NCI-H1694 treated with DMSO at 0.1 percent for 48 hours (cell line): ENCODE data around the gene CDS2.

Source experiments
- DNase-seq: peaks from one replicate; lab custom pipeline; 2025; lab: John Stamatoyannopoulos, UW

Gene CDS2

DNA sequence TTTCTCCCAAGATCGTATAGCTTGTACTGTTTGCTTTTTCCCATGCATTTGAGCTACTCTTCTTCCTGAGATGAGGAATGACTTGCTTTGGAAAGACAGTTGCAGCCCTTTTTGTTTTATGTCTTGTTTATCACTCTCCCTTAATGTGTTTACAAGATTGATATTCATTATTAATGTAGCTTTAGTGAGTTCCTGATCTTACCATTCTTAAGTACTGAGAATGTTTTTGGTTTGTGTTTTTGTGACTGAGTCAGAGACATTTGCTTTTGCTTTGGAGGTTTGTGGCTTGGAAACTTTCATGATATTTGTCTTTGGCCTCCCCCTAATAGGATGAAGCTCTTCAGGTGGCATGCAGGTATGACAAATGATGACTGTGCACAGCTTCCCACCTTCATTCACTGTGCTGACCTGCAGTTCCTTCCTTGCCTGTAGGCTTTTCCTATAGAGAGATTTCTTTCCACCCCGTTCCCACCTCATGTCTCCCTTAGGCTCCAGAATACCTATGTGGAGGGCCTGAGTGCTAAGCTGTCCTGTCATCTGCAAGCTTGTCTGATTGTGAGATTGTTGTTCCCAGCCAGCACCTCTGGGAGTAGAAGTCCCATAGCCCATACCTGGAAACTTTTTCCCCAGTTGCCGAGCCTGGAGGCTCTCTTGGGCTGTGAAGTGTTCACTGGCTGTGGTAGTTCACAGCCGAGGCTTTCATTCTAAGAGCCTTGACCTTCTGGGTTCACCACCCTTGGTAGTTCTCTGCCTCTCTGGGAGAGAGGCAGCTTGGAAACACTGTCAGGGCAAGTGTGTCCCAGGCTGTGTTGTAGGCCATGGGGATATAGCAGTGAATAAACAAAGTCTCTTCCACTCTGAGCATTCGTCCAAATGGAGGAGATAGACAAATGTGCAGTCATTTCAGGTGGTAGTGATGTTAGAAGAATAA is 27.1 kb downstream of the CDS2 start:
- DNase-seq, result no peak

DNA sequence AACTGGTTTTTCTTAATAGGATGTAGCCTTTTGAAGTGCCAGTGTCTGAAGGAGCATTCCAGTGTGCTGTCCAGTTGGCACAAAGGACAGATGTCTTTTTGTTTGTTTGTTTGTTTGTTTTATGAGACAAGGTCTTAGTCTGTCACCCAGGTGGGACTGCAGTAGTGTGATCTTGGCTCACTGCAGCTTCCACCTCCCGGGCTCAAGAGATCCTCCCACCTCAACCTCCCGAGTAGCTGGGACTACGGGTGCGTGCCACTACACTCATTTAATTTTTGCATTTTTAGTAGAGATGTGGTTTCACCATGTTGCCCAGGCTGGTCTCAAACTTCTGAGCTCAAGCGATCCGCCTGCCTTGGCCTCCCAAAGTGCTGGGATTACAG is 27.7 kb downstream of the CDS2 start:
- no peak for DNase-seq

DNA sequence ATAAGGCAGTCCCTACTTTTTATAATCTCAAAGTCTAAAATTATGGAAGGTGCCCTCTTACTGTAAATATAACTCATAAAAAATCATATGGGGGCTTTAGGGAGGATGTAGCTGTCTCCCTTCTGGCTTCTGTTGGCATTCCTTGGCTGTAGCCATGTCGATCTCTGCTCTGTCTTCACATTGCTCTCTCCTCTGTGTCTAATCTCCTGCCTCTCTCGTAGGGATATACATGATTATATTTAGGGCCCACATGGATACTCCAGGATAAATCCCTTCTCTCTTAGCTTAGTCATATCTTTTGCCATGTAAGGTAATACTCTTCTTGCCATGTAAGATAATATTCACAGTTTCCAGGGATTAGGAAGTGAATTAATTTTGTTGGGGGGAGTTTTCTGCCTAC is 28.6 kb downstream of the CDS2 start:
- no peak for DNase-seq

DNA sequence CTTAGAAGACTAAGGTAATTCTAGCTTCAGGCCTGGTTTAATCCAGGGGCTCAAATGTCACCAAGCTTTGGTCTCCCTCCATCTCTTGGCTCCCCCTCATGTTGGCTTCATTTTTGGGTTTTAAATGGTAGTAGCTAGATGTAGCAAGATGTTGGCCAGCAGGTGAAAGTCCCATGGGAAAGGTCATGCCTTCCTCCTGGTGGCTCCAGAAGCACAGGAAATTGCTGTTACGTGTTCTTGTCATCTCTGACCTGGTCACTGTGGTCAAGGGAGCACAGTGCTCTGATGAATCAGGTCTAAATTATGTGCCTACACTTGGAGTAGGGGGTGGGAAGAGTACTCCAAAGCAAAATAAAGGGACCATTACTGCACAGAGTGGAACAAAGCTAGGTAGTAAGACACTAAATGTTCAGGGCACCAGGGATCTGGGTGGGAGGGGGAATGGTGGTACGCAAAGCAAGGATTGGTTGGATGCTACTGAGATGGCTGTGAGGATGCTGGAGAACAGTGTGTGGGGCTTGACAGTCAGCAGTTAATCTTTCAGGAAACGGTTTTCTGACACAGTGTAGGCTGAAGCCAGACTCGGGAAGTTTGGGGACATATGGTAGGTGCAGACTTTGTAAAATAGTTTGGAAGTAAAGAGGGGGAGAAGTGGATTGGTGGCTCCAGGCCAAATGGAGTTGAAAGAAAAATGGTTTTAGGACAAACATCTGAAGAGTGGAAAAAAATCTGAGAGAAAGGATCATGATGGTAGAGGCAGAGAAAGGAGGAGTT is 30.1 kb downstream of the CDS2 start:
- DNase-seq, result no peak

DNA sequence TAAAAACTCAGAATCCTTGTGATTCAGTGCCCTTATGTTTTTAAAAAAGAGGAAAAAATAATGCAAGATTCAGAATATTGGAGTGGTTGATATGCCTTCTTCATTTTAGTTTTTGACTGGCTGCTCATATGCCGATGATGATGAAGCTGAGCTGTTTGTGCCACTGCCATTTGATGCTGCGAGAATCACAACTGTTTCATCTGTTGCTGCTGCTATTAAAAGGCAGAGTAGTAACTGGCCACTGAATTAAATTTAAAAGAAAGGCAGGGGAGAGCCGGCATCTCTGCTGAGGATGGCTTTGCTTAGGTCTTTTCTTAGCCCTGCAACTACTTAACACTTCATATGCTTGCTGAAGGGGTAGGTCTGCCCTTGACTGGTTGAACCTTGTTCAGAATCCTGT is 33.1 kb downstream of the CDS2 start:
- DNase-seq, result no peak

DNA sequence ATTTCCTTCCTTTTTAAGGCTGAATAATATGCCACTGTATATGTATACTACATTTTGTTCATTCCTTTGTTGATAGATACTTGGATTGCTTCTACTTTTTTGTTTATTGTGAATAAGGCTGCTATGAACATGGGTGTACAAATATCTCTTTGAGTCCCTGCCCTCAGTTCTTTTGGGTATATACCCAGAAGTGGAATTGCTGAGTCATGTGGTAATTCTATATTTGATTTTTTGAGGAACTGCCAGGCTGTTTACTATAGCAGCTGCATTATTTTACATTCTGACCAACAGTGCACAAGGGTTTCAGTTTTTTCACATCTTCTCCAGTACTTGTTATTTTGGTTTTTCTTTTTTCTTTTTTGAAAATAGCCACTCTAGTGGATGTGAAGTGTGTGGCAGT is 34.1 kb downstream of the CDS2 start:
- DNase-seq, result no peak

DNA sequence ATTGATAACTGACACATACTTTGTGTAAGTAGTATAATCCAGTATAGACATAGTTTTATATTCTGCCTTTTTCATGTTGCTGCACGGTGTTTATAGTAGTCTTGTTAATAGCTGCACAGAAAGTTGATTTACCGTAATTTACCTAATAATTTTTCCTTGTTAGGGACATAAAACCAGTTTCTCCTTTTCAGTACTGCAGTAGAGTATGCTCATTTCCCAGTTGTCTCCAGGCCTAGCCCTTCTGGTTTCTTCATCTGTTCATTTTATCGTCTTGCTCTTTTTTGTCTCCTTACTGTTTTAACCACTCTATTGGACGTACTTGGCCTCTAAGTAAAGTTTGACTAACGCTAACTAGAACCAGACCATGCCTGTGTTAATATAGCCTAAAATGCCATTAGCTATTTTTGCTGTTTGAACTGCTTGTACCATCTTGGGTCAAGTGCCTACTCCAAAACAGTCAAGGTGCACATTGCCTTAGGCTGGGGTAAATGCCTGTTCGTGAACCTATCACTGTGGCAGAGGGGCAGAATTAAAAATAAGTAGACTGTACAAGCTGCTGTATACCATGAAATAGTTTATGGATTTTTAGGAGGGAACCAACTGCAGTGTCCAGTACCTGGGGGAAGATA is 34.8 kb downstream of the CDS2 start:
- no peak for DNase-seq

DNA sequence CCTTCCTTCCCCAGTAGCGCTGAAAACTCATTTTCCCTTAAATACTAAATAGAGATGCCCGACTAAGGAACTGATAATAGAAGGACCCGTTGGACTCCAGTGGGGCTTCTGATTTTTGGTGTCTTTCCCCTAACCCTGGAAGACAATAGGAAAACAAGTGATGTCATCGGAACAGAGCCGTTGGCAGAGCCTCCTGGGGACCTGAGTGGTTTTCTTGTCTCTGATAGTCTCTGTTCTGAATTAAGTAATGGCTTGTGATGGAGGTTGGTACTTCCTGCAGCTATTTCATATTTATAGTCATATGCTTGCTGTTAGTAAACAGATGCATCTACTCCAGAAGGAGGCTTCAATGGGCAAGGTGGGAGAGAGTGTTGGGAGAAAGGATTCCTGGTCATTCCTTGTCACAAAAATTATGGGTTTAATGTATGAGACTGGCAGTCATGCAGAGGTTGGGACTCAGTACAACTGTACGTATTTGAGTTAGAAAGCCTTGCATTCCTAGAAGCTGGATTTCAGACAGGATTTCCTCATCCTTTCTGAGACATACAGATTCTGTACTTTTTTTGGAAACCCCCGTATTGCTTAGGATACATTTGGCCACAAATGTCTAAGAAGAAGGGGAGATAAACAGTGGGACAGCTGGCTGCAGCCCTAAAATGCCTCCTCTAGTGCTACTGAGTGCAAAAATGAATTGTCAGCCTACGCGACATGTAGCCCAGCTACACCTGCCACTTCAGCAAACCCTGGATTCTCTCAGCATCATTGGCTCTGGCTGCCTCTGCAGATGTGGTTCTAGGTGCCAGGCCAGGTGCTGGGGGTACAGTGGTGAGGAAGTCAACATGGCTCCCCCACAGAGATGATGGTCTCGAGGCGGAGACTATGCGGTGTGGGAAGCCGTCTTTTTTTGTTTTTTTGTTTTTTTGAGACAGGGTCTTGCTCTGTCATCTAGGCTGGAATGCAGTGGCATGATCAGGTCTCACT is 38.1 kb downstream of the CDS2 start:
- DNase-seq, result no peak

DNA sequence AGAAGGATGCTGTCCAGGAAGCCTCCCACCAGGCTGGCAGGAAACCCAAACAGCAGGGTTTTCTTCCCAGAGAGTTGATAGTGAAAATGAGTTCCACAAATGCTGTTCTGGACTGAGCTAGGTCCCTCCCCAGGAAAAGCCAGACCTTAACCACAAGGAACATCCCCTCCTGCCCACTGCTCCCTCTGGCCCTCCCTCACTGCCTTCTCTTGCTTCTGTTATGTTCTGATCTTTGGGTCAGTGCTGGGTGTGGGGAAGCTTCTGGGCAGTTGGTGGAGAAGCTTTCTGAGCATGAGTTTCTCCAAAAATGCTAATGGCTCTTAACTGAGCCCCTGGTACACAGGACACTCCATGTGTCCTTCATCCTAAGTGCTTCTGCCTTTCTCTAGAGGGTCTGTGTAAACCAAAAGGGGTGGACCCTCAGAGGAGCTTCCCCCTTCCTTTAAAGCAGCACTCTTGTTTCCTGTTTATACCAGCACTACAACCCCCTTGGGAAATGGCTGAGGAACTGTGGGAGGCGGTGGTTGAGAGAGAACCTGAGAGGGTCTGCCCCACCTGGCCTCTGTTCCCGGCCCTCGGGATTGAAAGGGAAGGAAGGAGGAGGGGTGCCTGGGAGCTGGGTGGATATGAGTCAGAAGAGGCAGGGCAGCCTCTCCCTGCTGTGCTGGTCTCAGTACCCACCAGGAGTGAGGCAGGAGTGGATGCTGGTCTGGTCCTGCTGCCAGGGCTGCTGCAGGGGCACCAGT is 42.0 kb downstream of the CDS2 start:
- DNase-seq, result no peak

DNA sequence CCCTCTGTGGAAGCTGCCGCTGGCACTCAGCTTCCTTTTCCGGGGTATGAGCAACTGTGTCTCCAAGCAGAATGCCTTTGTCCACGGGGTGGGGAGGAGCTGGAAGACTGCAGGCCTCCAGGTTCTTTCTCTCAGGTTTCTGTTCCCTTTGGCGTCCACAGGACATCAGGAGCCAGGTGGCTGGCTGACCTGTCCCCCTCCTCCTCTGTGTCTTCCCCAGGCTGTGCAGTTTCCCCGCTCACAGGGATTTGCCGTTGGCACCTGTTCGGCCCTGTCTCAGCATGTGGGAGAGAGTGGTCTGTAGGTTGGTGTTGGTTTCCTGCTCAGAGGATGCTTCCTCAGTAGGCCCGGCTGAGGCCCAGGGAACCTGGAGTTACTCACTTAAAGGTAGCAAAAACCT is 43.5 kb downstream of the CDS2 start:
- no peak for DNase-seq

DNA sequence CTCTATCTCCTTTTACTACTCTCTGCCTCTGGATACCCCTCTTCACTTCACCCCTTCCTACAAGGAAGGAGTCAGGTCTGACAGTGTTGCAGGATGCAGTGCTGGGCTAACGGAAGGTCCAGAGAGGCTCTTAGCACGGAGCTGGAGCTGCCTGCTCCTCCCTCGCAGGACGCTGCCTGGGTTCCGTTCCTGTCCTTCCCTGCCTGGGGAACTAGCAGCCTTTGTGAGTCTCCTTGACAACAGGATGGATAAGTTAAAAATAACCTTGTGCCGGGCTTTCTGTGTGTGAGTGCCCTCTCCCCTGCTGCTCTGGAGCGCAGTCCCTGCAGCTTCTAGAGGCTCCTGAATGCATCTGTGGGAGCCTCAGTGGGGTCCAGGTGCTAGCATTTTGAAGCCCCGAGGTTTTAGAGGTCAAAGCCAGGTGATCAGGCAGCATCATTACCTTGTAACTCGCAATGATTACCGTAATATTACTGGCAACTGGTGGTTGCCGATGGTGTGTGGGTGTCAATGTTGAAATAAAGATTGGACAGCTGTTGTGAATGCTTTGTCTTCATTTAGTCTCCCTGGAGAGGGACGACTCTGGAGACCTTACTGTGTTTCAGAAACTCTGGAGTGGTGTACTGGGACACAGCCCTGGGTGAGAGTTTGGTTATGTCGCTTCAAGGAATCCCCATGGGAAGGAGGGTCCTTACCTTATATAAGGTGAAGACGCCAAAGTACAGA is 44.4 kb downstream of the CDS2 start:
- DNase-seq, result peak; percentile 7

DNA sequence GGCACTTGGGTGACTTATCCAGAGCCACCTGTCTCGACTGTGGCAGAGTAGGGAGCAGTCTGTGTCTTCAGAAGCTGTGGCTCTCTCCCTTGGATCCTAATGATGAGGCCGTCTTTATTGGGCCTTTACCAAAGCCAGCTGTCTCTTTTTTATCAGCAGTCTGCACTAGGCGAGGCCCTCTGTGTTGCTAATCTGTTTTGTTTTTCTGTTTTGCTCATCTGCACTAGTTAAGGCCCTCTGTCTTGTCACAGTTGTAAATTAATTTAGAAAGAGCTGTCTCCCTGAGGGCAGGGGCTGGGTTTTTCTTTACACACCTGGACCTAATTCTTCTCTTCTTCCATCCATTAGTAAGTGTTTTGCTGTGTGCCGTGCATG is 45.0 kb downstream of the CDS2 start:
- DNase-seq, result peak; percentile 54

DNA sequence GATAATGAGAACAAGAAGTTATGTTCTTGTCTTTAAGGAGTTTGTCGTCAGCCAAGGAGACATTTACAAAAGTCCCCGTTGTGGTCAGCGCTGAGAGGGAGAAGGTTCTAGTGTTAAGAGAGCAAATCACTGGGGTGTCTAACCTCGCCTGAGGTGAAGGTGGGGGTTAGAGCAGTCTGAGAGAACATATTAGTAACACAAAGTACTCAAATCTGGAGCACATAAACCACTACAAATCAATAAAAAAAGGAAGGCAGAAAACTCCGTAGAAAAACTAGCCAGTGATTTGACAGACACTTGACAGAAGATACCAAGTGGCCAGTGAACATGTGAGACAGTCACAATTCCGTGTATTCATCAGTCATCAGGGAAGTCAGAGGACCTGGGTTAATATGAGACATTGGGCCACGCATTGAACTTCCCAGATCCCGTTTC is 45.4 kb downstream of the CDS2 start:
- no peak for DNase-seq

DNA sequence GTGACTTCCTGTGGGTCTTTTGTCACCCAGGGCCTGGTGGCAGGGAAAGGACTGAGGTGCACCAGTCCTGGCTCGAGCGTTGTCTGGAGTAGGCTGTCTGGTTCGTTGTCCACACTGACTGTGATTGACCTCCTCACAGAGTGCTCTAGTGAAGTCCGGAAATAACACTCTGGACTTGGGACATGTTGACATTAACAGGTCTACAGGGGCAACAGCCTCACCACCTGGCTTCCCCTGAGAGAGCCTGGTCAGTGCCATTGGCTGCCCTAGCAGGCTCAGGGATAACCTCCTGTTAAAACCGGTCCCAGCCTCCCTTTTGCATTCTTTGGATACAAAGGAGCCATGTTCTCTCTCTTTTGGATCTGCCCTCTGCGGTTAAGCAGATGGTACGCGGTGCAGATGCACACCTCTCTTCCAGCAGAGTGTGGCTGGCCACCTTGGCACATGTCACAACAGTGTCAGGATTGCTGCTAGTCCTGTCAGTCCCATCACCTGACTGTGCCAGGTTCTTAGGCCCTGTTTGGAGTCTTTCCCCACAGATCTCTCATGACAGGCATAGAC is 46.2 kb downstream of the CDS2 start:
- peak; percentile 8 for DNase-seq

DNA sequence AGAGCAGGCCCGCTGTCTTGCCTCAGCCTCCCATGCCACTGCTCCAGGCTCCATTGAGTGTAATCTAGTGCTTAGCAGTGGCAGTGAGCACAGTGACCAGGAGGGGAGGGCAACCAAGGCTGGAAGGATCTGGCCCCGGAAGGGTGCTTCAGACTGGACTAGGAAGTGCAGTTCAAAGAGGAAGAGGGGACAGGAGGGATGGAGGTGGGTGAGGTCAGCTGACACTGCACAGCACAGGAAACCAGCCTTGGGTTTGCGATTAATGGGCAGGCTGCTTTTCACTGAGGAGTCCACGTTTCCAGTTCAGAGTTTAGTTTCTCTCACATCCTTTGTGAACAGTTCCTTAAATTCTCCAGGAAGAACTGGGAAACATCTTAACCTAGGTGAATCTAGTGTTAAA is 46.9 kb downstream of the CDS2 start:
- no peak for DNase-seq

DNA sequence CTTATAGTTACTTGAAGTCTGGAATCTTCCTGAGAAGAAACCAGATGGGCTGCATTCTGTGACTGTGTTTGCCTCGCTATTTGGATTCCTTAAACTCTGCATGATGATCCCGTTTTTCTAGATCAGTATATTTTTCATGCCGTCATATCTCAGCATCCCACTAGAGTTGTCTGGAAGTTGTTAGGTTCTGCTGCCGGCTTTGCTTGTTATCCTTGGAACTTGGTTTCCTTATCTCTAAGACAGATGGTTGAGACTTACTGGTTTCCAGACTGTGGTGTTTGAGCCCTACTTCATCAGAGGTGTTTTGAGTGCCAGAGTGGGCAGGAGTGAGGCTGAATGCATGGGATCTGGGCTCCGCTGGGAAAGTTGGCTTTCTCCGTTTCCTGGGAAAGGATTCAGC is 50.3 kb downstream of the CDS2 start:
- DNase-seq, result no peak

DNA sequence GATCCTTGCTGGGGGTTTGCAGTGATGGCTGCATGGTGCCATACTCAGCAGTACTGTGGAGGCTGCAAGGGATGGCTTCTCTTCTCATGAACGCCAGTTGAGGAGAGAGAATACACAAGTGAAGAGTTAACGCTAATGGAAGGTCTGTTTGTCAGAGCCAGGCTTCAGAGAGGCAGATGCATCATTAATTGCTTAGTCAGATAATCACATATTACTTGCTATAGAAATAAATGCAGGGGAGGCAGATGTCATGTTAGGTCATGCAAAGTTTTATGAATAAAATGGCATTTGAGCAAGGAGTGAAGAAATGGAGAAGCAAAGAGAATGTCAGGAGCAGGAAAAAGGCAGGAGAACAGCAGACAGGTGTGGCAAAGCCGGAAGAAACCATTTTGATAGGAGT is 51.2 kb downstream of the CDS2 start:
- peak; percentile 8 for DNase-seq

DNA sequence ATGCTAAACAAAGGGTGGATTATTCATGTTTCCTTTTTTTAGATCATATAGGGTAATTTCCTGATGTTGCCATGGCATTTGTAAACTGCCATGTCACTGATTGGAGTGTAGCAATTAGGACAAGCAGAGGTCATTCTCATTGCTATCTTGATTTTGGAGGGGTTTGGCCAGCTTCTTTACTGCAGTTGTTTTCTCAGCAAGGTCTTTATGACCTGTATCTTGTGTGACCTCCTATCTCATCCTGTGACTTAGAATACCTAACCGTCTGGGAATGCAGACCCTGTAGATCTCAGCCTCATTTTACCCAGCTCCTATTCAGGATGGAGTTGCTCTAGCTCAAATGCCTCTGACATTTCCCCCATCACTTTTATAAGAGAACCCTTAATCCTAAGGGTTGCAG is 53.6 kb downstream of the CDS2 start:
- no peak for DNase-seq

DNA sequence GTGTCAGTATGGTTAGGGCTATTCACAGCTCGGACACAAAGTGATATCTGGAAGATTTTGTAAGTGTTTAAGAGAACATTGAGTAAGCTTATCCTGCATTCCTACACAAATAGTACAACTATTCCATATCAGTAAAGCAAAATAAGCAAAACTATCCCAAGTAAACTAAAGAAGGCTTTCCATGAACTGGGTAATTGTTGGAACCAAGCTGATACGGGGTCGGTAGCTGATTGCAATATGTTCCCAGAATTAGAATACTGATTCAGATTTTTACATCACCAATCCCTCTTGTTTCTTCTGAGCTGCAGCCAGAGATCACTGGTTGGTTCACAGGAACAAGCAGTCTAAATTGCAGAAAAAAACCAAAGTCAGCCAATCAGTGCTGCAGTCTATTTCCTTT is 54.1 kb downstream of the CDS2 start:
- no peak for DNase-seq

DNA sequence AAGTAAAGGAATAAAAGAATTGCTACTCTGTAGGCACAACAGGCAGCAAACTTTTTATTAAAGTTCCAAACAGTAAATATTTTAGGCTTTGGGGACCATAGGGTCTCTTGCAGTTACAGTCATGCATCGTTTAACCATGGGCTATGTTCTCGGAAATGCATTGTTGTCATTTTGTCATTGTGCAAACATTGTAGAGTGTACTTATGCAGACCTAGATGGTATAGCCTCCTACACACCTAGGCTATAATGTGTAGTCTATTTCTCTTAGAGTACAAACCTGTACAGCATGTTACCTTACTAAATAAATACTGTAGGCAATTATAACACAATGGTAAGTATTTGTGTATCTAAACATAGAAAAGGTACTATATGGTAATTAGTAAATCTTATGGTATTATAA is 54.7 kb downstream of the CDS2 start:
- no peak for DNase-seq
